GM21360 (cell line): ENCODE results near the gene SEMG2.

Source experiments
- ATAC-seq: cut with Tn5 transposase; IDR thresholded peaks from one replicate; pipeline ENCODE4 v1.9.1; 2021; ENCODE audit warnings: mild to moderate bottlenecking, moderate library complexity; ENCODE audit not compliant: unreplicated experiment

The SEMG2 gene, protein sequence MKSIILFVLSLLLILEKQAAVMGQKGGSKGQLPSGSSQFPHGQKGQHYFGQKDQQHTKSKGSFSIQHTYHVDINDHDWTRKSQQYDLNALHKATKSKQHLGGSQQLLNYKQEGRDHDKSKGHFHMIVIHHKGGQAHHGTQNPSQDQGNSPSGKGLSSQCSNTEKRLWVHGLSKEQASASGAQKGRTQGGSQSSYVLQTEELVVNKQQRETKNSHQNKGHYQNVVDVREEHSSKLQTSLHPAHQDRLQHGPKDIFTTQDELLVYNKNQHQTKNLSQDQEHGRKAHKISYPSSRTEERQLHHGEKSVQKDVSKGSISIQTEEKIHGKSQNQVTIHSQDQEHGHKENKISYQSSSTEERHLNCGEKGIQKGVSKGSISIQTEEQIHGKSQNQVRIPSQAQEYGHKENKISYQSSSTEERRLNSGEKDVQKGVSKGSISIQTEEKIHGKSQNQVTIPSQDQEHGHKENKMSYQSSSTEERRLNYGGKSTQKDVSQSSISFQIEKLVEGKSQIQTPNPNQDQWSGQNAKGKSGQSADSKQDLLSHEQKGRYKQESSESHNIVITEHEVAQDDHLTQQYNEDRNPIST

DNA sequence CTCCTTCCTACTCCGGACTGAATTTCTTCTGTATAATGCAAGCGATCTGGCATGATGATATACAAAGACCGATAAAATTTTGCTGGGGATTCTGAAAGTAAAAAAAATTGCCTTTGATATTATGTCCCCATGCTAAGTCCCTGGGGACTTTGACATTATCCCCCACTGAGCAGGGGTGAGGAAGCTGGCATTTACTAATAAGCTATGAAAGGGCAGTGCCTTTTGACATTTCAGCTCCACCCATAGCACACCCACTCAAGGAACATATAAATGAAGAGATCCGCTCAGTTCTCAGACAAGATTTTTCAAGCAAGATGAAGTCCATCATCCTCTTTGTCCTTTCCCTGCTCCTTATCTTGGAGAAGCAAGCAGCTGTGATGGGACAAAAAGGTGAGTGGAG lies at the start of gene SEMG2:
TSS of gene SEMG2 (plus strand) at position 298 of the 400 bp plus-strand sequence. CDS start at position 315, 17 bp downstream.
- ATAC-seq = no peak

DNA sequence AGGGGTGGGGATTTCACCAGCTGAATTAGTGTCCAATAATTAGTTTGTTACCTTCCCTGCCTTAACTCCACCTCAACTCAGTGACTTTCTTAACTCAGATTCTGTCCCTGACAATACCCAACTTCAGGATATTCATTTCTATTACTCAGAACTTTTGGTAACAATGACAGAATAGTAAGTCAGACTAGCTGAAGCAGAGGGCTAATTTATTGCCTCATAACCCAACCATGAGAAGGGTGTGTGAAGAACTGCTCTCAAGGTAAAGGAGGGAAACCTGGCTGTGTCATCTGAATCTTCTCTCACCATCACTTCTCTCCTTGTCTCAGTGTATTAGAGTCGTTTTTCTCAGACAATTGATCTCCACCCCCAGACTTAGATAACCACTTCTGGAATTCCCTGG lies 47.7 kb upstream of the SEMG2 start:
- ATAC-seq = no peak

DNA sequence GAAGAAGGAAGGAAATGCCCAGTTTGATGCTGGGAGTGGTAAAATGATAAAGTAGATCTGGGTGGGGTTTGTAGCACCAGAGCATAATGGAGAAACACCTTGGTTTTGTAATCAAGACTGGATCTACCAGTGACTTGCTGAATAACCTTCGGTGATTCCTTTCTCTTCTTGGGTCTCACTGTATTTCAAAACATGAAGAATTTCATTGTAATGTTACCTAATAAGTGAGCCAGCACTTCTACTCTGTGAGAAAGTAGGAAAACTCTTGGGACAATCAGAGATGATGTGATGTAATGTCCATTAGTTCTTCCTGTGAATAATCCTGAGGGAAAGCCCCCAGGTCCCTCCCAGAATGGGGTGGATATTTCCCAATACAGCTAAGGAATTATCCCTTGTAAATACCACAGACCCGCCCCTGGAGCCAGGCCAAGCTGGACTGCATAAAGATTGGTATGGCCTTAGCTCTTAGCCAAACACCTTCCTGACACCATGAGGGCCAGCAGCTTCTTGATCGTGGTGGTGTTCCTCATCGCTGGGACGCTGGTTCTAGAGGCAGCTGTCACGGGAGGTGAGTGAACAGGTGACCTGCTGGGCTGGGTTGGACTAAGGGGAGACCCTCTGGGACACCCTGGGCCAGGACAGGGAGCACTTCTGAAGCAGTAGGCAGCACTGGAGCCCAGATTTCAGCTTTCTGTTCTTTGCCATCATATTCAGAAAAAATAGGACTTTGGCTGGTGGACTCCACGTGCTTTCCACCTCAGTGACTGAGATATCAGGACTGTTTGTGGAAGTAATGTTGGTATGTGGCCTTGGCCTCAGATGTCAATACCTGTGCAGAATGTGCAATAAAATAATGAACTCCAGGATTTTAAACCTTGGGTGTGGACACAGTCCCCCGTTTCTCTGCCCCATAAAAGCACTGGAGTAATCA lies 46.5 kb upstream of the SEMG2 start, which contains the start of gene PI3:
TSS of gene PI3 (plus strand) at position 469 of the 931 bp plus-strand sequence. CDS start at position 490, 21 bp downstream.
- ATAC-seq = no peak

DNA sequence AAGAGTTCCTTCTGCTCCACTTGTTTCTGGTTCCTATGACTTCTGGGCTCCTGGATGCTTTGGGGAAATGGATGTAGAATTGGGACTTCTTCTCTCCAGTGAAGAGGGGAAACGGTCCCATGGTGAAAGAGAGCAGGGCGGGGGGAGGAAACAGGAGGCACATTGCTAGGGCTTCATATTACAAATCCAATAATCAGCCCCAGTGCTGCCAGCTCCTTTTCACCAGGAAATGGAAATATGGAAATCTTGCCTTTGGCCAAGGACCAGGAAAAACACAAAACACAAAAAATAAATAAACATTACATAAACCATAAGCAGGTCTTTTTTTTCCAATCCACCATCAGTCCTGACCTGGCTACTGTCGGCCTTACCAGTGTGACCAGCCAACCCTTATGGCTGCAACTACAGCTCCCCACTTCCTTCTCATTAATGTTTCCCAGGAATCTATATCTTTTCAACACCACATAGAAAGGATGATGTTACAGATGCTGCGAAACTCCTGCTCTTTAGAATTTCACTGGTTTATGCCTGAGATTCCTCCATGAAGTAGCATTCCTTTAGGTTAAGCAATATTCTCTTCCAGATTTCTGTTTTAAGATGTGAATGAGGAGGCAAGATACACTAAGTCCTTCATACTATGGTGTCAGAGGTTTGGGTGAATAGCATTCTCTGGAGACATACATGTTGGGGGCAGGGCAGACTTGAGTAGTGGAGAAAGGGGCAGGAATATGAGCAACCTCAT lies 44.5 kb upstream of the SEMG2 start:
- no peak for ATAC-seq

DNA sequence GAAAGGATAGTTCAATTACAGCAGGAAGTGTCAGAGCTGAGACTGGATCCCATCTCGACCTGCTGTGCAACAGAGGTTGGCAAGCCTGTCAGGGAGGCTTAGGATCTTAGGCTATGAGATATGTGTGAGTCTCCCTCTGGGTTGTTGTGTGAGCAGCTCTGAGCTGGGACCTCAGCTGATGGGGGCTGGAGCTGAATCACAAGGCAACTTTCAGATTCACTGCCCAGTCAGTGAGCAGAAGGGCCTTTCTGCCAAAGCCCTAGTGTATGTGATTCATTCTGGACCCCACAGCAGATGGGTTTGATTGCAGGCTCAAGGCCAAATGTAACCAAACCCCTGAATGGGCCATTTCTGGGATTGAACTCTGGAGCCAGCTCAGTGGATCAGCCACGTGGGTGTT lies 42.0 kb upstream of the SEMG2 start:
- ATAC-seq = no peak

DNA sequence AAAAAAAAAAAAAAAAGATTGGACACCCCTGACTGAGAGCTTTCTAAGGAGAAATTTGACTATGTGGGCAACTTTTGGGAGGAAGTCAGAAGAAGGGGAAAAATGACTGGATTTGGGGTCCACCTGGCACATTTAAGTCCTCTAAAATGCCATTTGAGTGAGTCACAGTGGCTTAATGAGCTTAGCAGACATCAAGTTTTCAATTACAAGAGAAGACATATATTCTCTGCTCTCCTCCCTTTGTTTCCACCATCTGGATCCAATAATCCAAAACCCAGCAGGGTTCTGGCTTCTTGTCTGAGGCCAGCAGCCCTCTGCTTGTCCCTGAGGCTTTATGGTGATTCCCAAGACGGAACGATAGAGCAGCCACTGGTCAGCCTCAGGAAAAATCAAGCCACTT lies 39.5 kb upstream of the SEMG2 start:
- no peak for ATAC-seq

DNA sequence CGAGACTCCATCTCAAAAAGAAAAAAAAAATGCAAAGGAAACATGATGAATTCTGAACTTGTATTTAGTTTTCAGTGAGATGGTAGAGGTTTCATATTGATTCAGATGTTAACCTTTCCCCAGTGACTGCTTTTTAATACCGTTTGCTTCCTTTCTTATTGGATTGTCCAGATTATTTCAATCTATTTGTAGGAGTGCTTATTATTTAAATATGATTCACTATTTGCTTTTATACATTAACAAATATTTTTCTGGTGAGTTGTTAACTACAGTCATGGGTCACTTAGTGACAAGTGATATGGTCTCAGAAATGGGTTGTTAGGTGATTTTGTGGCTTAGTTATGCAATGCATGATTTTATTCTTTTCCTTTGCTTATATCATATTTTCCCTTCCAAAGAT lies 38.1 kb upstream of the SEMG2 start:
- no peak for ATAC-seq

DNA sequence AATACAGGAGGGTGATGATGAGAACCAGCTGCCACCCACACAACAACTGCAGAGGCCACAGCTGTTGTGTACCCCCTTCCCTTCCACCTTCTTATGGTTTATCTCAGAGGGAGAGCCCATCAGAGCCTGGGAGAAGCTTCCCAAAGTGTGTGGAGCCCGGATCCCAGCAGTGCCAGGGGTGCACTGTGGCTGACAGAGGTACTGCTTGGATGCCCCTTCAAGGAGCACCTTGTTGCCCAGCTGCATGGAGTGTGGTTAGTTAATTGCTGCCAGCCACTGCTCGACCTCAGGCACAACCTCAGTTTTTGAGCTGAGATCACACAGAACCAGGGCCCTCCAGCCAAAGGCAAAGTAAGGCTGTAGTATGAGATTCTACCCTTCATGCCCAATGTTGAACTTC lies 33.5 kb upstream of the SEMG2 start:
- no peak for ATAC-seq

DNA sequence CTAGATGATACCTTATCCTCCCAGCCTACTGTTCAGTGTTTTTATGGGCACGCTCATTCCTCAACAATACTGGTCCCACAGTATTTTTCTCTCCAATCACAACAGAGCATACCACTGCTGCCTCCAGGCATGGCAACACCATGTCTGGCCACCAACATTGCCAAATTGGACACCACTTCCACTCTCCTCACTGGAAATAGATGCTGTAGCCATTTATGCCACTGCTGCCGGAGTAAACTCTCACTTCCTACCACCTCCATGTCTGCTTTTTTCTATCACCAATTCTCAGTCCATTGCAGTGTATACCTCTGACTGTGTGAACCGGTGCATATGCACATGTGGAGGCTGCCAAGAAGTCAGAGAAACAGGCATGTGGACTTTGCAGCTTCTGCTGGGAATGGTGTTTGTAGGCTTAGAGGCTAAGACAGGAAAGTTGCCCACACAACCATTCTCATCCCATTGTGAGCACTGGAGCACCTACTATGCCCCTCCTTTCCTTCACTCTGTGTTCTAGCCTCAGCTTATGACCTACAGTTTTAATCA lies 32.0 kb upstream of the SEMG2 start:
- no peak for ATAC-seq

DNA sequence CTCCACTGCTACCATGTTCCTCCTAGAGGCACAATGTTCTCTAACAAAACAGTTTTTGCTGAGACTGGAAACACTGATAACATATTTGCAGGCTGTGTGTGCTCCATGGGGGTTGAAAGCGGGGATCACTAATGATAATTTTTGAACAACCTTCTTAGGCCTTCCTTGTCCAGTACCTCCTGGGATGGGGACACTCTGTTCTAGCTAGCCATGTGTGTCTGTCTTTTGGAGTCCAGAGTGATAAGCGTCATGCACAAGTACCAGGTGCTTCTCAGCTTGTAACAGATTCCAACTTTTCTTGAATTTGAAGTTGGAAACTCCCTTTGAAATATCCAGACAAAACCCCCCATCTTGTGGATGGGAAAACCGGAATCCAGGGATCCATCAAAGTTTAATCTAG lies 31.3 kb upstream of the SEMG2 start:
- no peak for ATAC-seq

DNA sequence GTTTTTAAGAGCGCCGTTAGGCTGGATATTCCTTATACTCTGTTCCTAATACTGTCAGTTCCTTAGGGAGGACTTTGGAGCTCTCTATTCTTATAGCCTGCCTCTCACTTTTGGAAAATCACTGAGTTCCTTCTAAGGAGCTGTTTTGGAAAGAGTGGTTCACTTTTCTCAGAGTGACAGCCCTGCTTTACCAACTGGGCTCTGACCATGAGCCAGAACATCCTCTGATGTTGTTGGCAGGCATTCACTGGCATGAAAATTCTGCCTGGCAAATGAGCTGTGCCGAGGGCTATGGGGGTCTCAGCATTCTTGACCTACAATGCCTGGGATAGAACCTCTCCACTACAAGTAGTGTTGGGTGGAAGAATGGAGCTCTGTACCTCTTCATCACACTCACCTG lies 29.2 kb upstream of the SEMG2 start:
- no peak for ATAC-seq

DNA sequence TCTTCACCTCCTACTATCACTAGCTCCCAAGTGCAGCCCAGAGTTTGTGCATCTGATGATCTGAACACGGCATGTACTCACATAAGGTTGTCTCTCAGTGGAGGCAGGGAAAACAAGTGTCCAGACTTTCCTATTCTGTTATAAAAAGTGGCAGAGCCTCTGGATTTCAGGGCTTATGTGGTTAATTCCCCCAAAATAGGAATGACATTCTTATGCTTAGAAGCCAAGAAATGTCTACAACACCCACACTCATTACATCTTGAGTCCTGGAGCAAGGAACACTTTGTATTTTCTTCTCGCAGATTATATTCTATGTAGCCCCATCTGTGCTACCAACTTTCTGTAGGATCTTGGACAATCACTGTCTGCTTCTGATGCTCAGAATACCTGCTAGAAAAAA lies 27.8 kb upstream of the SEMG2 start:
- no peak for ATAC-seq

DNA sequence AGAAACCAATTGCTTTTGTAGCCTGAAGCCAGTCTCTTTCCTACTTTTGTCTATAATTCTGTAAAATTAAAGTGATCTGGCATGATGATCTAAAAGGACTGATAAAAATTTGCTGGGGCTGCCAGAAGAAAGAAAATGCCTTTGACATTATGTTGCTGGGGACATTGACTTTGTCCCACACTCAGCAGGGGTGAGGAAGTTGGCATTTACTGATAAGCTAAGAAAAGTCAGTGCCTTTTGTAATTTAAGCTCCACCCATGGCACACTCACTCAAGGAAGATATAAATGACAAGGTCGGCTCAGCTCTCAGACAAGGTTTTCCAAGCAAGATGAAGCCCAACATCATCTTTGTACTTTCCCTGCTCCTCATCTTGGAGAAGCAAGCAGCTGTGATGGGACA lies 14.4 kb upstream of the SEMG2 start, which contains the start of gene SEMG1:
TSS of gene SEMG1 (plus strand) at position 309 of the 400 bp plus-strand sequence. CDS start at position 330, 21 bp downstream.
- ATAC-seq = no peak

DNA sequence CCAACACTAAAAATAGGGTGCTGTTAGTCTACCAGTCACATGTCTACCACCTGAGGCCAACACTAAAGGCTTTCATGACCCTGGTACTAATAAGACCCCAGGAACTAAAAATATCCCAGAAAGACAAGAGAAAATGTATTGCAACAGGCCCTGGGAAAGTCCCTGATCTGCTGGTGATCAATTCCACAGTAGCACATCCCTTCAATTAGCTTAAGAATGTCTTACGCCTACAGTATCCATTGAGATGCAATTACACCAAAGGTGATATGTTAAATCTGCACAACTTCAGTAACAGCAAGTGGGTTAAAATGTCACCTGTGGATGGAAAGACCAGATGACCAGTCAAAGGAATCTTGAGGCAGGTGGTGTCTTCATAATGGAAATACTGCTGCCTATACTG lies 11.2 kb upstream of the SEMG2 start:
- no peak for ATAC-seq

DNA sequence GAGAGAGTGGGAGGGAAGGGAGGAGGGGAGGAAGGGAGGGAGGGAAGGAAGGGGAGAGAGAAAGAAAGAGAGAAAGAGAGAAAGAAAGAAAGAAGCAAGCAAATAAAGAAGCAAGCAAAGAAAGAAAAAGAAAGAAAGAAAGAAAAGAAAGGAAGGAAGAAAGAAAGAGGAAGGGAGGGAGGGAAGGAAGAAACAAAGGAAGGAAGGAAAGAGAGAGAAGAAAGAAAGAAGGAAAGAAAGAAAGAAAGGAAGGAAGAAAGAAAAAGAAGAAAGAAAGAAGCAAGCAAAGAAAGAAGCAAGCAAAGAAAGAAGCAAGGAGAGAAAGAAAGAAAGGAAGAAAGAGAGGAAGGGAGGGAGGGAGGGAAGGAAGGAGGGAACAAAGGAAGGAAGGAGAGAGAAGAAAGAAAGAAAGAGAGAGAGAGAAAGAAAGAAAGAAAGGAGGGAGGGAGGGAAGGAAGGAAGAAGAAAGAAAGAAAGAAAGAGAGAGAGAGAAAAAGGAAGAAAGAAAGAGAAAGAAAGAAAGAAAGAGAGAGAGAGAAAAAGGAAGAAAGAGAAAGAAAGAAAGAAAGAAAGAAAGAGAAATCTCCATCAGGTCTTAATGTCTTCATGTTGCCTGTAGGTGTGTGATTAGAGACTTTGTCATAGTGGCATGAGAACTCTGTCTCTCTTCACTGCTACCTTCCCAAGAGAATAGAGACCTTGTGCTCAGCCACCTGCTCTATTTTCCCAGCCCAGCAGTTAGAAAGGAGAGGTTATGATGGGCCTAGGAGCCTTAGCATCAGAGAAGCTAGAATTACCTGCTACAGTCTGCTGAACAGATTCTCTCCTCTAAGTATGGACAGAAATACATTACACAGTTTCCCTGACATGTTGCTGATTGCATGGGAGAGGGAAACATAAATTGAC lies 9.4 kb upstream of the SEMG2 start:
- ATAC-seq = no peak

DNA sequence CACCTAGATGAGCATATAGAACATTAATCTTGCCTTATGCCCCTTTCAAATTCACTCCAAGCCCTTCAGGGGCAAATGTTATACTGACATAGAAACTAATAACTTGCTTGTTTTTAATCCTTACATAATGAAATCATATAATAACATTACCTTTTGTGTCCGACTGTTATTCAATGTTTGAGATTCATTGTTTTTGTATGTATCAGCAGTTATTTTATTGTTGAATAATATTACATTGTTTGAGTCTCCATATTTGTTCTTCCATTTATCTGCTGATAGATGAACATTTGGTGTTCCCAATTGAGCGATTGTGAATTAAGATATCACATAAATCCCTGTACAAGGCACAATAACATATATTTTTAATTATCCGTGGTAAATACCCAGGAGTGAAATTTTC lies 8.3 kb upstream of the SEMG2 start:
- ATAC-seq = no peak

DNA sequence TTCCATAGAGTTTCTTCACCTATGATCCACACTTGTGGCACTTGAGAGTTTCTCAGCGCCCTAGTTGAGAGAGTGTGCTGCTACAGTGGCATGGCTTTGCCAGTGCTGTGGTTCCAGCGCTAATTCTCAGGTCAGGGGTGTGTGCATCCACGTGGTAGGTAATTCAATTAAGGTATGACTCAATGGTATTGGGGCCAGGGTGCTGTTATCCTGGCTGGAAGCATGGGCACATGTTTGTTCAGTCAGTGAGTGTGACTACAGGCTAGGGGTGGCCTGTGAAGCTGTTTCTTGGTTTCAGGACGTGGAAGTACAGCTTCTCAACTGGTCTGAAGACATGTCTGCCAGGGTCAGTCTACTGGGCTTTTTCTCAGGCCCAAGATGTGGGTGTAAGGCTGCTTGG lies 3.0 kb upstream of the SEMG2 start:
- ATAC-seq = no peak

DNA sequence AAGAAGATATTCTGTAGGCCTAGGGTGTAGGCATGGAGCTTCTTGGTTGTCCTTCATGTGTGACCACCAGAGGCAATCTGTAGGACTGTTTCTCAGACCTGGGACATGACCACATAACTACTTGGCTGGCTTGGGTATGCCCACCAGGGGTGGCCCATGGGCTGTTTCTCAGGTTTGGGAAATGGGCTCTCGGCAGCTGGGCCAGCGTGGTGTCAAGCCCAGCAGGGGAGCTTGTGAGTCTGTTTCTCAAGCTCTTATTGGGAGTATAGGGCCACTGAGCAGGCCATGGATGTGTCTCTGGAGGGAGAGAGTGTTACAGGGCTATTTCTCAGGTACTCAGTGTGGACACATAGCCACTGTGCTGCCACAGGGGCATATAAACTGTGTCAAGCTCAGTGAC lies 2.5 kb upstream of the SEMG2 start:
- ATAC-seq = no peak

DNA sequence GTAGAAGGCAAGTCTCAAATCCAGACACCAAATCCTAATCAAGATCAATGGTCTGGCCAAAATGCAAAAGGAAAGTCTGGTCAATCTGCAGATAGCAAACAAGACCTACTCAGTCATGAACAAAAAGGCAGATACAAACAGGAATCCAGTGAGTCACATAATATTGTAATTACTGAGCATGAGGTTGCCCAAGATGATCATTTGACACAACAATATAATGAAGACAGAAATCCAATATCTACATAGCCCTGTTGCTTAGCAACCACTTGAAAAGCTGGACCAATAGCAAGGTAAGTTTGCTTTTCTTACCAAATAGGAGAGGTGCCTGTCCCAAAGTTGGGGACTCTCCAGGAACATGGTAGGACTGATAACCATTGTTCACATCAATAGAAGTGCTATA lies 2.0 kb downstream of the SEMG2 start:
- ATAC-seq = no peak
